Activated effector memory CD4-positive, alpha-beta T cell treated with Interleukin-2 at 50 U/mL for 16 hours (primary cell): ENCODE results near the gene ZNF485.
"Not testable (repeated sequence)": the region's sequence is repeated elsewhere in the genome, so short reads cannot be mapped to it uniquely, and the experiment has no call there.

Experiments
- DNase-seq: peaks from one replicate; pipeline ENCODE4 v3.0.0-alpha.2; 2020

ZNF485 gene

DNA sequence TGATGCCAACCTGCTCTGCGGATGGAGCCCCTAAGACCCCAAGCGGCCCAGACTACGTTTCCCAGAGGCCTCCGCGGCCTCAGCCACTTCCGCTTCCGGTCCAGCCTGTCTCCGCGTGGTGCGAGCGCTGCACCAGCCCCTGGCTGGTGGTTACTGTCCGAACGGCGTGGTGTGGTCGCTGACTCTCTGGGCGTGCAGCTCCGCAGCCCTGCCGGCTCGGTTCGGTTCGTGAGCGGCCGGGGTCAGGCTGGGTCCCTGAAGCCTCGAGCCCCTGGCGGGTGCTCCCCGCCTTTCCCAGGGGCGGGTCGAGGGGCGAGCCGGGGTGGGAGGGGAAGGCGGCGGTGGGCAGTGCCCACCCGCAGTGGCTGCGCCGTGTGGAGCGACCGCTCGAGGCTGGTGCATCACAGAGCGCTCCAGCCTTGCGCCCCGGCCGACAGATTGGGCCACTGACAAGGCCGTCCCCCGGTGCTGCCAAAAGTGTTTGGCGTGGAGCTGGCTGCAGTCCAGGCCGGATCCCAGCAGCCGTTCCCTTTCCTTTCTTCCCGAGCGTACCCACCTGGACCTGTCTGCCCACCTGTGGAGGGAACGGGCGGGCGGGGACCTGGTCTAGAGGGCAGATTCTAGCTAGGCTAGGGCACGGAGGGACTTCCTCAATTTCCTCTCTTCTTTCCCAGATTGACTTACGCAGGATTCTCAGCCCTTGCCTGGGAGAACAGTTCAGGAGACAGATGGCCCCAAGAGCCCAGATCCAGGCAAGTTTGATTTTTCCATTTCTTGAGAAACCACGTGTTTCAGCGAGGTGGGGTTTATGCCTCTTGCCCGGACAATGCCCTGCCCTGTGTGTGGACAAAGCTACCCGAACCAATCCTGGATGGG is at the start of gene ZNF485:
ZNF485 (plus strand) TSS at position 116 of the 876 bp plus-strand sequence; CDS start at position 729, 613 bp downstream.
- peak; percentile 34 for DNase-seq

GRCh38 chr10:43557214-43557613 is 49.0 kb upstream of the ZNF485 start:
- DNase-seq = no peak

GRCh38 chr10:43569681-43570080 is 36.6 kb upstream of the ZNF485 start:
- no peak for DNase-seq

GRCh38 chr10:43570971-43571370 is 35.3 kb upstream of the ZNF485 start:
- no peak for DNase-seq

DNA sequence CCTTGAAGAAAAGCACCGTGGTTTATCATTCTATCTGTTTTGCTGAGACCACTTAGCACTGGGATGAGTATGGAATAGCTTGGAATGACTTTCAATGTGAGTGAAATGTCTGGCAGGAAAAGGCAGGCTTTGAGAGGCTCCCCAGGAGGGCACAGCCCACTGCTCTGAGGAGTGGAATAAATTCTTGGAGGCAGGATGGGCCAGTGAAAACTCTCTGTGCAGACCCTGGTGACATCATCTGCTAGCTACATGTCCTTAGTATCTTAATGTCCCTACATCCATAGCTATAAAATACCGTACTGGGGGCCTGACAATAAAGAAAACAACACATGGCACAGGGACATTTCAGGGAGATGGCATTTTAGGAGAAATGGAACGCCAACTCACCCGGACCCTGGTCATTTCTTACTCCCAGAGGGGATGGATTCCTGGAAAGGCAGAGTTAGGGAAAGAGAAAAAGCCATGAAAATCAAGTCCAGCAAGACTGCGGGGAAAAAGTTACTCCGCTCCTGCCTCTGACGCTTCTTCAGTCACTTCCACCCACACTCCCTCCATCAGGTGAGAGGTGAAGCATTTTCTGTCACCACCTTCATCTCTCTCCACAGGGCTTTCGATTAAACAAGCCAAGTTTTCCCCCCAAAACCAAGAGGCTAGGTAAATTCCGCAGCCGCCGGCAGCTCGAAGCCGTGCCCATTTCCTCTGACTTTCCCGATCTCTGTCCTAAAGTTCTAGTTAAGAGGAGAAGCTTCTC is 32.8 kb upstream of the ZNF485 start:
- DNase-seq = no peak

DNA sequence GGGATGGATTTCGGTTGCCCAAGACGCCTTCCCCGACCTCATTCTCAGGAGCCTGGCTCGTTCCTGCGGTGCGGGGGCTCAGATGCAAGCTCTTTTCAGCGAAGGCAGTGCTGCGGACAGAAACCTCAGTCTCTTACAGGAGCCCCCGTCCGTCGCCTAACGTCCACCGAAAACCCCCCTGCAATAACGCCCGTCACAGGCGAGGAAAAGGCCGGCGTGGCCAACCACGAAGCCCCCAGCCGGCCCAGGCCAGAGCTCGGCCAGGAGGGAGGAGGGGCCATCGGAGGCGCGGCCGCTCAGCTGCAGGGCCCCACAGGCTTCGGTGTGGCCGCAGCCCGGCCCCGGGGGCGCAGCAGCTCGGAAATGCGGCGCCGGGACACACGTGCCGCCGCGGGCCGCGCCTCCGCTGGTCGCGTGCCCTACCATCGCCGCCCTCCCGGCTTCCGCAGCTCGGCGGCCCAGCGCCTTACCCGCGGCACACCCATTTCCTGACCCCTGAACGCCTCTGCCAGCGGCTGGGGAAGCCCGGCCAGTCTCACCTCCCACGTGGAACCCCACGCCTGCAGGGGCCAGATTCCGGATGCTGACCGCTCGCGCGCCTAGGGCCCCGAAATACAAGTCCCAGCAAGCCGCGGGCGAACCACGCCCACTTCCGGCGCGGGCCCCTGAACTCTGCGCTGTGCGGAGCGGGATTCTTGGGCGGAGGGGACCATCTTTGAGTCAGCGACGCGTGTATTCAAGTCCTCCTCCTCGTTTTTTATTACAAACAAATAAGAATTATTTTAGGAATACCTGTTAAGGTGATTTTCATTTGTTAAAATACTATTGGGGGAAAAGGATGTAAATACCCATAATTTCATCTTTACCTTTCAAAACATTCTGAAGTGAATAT is 32.0 kb upstream of the ZNF485 start, which contains the start of gene ZNF239:
ZNF239 (minus strand) TSS at position 616 of the 892 bp plus-strand sequence. CDS start 16,537 bp downstream, outside the sequence.
- peak; percentile 76 for DNase-seq

DNA sequence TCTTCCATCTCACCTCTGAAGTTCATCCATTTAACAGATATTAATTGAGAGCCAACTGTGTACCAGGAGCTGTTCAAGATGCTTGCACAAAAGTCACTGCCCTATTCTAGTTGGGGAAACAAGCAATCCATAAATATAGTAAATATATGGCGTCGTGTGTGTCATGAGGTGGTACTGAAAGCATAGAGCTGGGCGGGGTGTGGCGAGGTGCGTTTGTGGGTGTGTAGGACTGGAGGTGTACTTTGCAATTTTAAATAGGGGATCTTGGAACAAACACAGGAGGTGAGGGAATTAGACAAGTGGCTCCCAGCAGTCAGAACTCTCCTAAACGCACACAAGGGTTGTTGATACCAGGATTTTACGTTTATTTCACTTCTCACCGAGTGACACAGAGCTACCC is 31.3 kb upstream of the ZNF485 start:
- DNase-seq = no peak

- DNase-seq = no peak
Observed at GRCh38 chr10:43576062-43576461, 30.2 kb upstream of the ZNF485 start.

DNA sequence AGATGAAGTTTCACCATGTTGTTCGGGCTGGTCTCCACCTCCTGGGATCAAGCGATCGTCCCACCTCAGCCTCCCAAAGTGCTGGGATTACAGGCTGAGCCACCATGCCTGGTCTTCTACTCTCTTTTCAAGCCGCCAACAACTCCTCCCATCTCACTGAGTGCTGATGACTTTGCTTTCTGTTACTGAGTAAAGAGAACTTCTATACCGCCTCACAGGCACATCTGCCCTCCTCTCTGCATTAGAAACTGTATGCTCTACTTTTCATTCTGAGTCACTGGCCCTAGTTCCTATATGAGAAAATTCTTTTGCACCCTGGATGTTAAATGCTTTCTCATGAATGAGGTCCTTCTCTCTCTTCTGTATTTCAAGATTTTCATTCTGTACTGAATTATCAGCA is 29.7 kb upstream of the ZNF485 start:
- no peak for DNase-seq

- no peak for DNase-seq
Observed at GRCh38 chr10:43584051-43584450, 22.2 kb upstream of the ZNF485 start.

GRCh38 chr10:43585046-43585445 is 21.2 kb upstream of the ZNF485 start:
- DNase-seq = no peak

DNA sequence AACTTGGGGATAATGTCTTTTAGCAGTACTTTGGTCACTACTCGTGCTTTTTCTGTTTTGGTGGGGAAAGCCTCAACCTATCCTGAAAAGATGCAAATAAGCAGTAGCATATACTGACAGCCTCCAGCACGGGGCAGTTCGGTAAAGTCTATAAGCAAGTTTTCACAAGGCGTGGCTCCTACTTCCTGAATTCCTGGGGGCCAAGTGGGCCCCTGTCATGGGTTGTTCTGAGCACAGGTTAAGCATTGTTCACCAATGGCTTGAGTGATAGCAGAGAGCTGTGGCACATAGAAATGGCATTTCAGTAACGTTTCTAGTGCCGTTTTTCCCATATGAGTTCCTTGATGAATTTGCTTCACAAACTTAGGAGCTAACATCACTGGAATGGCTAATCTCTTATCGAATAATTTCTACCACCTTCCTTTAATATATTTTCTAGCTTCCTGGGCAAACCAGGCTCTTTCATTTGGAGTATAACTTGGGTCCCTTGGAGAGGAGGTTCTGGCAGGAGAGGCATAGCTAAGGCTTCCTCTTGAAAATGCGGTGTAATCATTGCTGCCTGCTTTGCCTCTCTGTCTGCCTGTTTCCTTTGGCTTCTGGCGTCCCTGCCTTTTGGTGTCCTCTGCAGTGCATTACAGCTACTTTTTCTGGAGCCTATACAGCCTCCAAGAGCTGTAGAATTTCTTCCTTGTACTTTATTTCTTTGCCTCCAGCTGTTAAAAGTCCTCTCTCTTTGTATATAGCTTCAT is 20.1 kb upstream of the ZNF485 start:
- no peak for DNase-seq

GRCh38 chr10:43586730-43587115 is 19.5 kb upstream of the ZNF485 start:
- not testable (repeated sequence) for DNase-seq

DNA sequence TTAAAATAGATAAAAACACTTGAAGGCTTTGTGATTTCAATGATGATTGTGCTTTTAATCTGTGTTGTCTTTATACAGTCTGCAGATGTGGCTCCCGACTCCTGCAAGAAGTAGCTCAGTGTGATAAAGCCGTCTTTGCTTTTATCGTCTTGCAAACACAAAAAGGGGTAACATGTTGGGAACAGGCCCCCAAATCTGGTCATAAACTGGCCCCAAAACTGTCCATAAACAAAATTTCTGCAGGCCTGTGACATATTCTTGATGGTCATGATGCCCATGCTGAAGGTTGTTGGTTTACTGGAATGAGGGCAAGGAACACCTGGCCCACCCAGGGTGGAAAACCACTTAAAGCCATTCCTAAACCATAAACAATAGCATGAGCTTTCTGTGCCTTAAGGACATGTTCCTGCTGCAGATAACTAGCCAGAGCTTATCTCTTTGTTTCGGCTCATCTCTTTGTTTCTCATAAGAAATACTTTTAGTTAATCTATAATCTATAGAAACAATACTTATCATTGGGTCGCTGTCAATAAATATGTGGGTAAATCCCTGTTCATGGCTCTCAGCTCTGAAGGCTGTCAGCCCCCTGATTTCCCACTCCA is 14.8 kb upstream of the ZNF485 start:
- DNase-seq = no peak

DNA sequence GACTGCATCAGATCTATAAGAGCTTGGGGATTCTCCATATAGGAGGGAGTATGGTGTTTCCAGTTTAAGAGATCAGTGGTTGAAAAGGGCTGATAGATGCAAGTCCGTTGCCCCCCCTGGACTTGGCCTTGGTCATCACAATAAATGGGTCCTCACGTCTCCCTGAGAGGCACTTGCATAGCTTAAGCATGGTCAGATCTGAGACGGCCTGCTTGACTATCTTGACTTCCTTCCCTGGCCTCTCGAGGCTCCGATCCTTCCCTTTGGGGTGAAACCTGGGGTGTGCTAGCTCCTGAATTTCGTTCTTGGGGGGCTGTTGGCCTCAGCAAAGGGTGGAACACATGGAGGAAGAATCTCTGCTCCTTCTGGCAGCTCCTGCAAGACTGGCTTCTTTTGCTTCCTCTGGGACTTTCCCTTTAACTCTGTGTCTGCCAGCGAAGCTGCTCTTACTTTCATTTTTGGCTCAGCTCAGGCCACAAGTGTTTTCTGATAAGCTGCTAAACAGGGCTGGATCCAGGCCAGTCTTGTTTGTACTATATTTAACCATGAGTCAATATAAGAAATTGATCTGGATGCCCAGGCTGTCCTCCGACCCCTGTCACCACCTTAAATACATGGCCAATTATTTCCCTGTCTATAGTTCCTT is 11.2 kb upstream of the ZNF485 start:
- DNase-seq = no peak

GRCh38 chr10:43595739-43596298 is 10.4 kb upstream of the ZNF485 start:
- no peak for DNase-seq

- no peak for DNase-seq
Observed at GRCh38 chr10:43596546-43596945, 9.7 kb upstream of the ZNF485 start.

DNA sequence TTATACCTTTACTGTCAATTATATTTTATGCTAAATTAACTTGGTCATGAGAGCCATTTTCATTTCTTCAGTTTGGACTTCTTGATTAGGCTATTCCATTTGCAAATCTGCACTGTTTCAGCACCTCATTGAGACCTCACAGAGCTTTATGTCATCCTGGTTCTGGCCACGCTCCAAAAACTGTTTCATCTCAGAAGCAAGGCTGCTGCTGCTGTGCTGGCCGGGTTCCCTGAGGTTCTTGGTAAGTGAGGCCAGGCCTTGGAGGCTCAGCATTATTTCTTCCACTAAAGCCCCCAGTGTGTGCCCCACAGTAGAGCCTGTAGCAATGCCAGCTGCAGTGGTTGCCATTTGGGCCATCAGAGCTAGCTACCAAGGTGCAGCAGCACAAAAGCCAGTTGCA is 7.8 kb upstream of the ZNF485 start:
- DNase-seq = no peak

GRCh38 chr10:43599333-43599732 is 6.9 kb upstream of the ZNF485 start:
- no peak for DNase-seq

- DNase-seq = not testable (repeated sequence)
Observed at GRCh38 chr10:43601576-43601975, 4.7 kb upstream of the ZNF485 start.

- no peak for DNase-seq
Observed at GRCh38 chr10:43605850-43606322, 352 bp upstream of the ZNF485 start.
